ENCODE results near the gene CNOT10. TPM values are rescaled to one million over a fixed set of nuclear protein-coding genes. Genes with fewer than 3 reads are reported as not detected.
"Not testable (repeated sequence)": the region's sequence is repeated elsewhere in the genome, so short reads cannot be mapped to it uniquely, and the experiment has no call there.

The CNOT10 gene
- polyA plus RNA-seq, 3 donors: 43.2 to 53.6 (median 48.3) TPM

GRCh38 chr3:32684029-32684799 is 774 bp upstream of the CNOT10 start:
- DNase-seq: no peak

DNA sequence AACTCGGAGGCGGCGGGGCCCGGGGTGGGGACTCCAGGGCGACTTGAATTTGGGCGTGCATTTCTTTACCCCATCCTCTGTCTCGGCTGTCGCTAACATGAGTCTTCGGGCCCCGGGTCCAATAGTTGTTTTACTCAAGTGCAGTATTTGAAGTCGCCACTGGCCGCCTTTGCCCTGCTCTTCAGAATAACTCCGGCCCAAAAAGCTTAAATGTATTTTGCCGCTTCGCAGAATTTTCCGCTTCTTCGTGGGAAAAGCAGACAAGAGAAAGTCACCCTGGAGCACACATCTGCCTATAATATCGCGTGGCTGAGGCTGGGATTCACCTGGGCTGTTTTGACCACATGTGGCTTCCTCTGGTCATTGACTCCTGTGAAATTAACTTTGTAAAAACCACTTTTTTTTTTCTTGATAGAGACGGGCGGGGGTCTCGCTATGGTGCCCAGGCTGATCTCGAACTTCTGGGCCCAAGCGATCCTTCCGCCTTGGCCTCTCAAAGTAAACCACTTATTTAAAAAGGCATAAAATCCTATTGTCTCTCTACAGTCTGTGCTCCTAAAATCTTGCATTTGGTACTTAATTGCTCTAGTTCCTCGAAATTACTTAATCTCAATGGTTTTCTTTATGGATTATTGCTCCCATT is 676 bp downstream of the CNOT10 start:
- peak; percentile 19 for DNase-seq

GRCh38 chr3:32686713-32687112 is 1.7 kb downstream of the CNOT10 start:
- DNase-seq: no peak

DNA sequence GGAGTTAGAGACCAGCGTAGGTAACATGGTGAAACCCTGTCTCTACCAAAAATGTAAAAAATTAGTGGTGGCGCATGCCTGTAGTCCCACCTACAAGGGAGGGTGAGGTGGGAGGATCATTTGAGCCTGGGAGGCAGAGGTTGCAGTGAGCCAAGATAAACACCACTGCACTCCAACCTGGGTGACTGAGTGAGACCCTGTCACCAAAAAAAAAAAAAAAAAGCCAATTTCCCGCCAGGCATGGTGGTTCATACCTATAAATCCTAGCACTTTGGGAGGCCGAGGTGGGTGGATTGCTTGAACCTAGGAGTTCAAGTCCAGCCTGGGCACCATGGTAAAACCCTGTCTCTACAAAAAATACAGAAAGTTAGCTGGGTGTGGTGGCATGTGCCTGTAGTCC is 6.9 kb downstream of the CNOT10 start:
- DNase-seq: no peak

- no peak for DNase-seq
Observed at GRCh38 chr3:32696523-32696922, 11.5 kb downstream of the CNOT10 start.

- no peak for DNase-seq
Observed at GRCh38 chr3:32698506-32698905, 13.5 kb downstream of the CNOT10 start.

GRCh38 chr3:32699429-32699828 is 14.4 kb downstream of the CNOT10 start:
- DNase-seq: no peak

- no peak for DNase-seq
Observed at GRCh38 chr3:32700244-32700643, 15.3 kb downstream of the CNOT10 start.

- DNase-seq: no peak
Observed at GRCh38 chr3:32703491-32703972, 18.5 kb downstream of the CNOT10 start.

- DNase-seq: no peak
Observed at GRCh38 chr3:32705232-32705631, 20.2 kb downstream of the CNOT10 start.

DNA sequence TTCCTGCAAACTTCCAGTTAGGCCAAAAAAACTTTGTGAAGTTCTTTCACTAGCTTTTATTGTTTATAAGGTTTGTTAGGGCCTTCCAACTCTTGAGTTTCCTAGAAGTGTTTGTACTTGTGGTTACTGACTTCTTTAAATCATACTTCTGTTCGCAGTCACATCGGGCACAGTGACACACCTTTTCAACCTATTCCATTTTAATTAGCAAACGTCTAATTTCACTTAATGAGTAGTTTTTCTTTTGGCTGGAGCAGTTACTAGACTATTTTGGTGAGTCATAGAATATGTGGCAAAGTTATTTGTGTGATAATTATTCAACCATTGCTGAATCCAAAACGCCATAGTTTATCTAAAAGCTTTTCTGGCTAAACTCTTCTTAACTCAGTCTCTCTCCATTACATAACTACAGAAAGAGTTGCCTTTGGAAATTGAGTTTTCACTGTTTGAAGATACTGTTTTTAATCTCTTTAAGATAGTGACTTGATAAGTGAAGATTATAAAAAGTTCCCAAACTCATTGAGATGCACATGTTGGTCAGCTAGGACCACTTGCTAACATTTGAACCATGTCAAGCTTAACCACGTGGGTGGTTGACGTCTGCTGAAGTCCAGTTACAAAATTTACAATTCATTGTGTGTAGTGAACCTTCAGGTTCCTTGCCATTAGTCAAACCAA is 21.5 kb downstream of the CNOT10 start:
- no peak for DNase-seq

DNA sequence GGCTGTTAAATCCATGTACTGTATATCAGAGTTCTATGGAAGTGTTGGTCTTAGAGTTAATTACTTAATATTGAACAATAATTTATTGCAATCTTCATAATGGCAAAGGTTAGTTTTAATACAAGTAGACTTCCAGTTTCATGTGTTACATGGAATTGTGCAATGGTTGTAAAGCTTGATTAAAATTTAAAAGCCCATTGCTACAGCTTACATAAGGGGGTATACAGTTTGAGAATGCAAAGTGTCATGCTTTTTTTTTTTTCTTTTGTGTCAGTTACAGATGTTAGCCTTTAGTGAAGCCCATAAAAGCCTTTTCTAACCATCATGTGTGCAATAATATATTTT is 22.0 kb downstream of the CNOT10 start:
- DNase-seq: no peak

GRCh38 chr3:32708672-32709283 is 23.8 kb downstream of the CNOT10 start:
- no peak for DNase-seq

GRCh38 chr3:32709346-32709745 is 24.4 kb downstream of the CNOT10 start:
- no peak for DNase-seq

DNA sequence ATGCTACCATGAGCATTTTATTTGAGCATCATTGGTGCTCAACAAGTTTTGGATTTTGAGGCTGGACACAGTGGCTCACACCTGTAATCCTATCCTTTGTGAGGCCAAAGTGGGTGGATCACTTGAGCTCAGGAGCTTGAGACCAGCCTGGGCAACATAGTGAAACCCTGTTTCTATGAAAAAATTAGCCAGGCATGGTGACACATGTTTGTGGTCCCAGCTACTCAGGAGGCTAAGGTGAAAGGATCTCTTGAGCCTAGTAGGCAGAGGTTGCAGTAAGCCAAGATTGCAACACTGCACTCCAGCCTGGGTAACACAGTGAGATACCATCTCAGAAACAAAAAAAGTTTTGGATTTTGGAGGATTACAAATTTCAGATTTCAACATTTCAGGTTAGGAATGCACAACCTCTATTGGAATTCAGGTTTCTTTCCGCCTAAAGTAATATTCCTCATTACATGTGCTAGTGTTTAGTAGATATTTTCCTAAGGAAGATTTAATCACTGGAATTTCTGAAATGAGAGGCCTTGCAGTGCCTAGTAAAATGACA is 27.6 kb downstream of the CNOT10 start:
- no peak for DNase-seq

- no peak for DNase-seq
Observed at GRCh38 chr3:32713181-32713580, 28.2 kb downstream of the CNOT10 start.

GRCh38 chr3:32719335-32719734 is 34.3 kb downstream of the CNOT10 start:
- DNase-seq: no peak

- no peak for DNase-seq
Observed at GRCh38 chr3:32719931-32720330, 34.9 kb downstream of the CNOT10 start.

GRCh38 chr3:32725721-32726120 is 40.7 kb downstream of the CNOT10 start:
- no peak for DNase-seq

DNA sequence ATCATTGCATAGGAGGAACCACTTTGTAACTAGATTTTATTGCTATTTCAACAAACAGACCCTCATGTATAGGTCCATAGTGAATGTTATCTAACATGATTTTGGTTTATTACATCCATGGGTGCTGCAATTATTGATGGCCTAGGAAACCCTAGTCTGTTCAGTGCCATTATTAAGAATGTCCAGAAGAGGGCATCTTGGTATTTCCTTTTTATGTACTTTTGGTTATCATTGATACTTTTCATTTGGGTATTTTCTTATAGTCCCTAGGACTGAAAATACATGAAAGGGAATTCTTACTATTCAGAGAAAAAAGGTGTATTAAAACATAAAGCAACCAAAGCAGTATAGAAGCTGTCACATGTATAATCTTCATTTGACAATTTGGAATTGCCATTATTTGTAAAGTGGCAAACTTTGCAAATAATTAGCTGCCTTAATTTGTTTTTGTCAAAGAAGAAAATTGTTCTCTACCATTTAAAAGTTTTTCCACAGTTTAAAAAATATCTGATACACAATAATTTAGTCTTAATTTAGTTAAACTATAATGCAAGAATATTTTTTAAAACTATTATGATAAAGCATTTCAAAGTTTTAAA is 48.7 kb downstream of the CNOT10 start:
- peak; percentile 11 for DNase-seq

- no peak for DNase-seq
Observed at GRCh38 chr3:32734756-32735155, 49.8 kb downstream of the CNOT10 start.

- not testable (repeated sequence) for DNase-seq
Observed at GRCh38 chr3:32743470-32743869, 58.5 kb downstream of the CNOT10 start.
